Tibial artery (tissue), 4 donors: ENCODE results near the gene CCL20.
"Not testable (repeated sequence)": the region's sequence is repeated elsewhere in the genome, so short reads cannot be mapped to it uniquely, and the experiment has no call there.

ENCODE experiments used
- DNase-seq, 2 donors: peaks; one replicate each; pipeline ENCODE4 v3.0.0-alpha.2; 2019
- H3K27ac ChIP-seq, 2 donors: fragments of 200-600 bp; sonication (generic) in 1 of 2; 1 replicate in 1 of 2; 2 replicates in 1 of 2; pipeline ENCODE4 v1.5.1; 2018 to 2019; ENCODE audit warnings: mild to moderate bottlenecking in 1 of 2
- H3K27me3 ChIP-seq, 2 donors: fragments of 200-600 bp; sonication (generic) in 1 of 2; one replicate each; pipeline versions ENCODE4 v1.5.1 to v1.6.0; 2016 to 2019
- H3K36me3 ChIP-seq, 3 donors: fragments of 200-600 bp; sonication (generic) in 2 of 3; one replicate each; pipeline ENCODE4 v1.5.1; 2016 to 2019; ENCODE audit warnings: mild to moderate bottlenecking in 2 of 3
- H3K4me1 ChIP-seq, 4 donors: fragments of 200-600 bp; sonication (generic) in 2 of 4; 1 replicate in 3 of 4; 2 replicates in 1 of 4; pipeline ENCODE4 v1.5.1; 2016 to 2019
- H3K4me3 ChIP-seq, 2 donors: fragments of 200-600 bp; sonication (generic) in 1 of 2; 1 replicate in 1 of 2; 2 replicates in 1 of 2; pipeline ENCODE4 v1.5.1; 2018 to 2019; ENCODE audit warnings: mild to moderate bottlenecking in 2 of 2
- H3K9me3 ChIP-seq, 3 donors: fragments of 200-600 bp; sonication (generic) in 1 of 3; one replicate each; pipeline ENCODE4 v1.5.1; 2016 to 2019
- intact Hi-C: fragments of 100-400 bp; cut with DNase I; formaldehyde crosslinking; loops from one replicate; pipeline ENCODE4 v1.15.0; 2023; ENCODE audit warnings: low total_unique reads
- TF ChIP-seq, protein P1 (sequence below), 2 experiments: fragments of 200-600 bp in 1 of 2; fragments of 450-650 bp in 1 of 2; IDR thresholded peaks; one replicate each; pipeline ENCODE4 v1.5.1; 2017 to 2019; ENCODE audit warnings: antibody characterized with exemption in 2 of 2, mild to moderate bottlenecking in 1 of 2, moderate library complexity in 1 of 2

CCL20 gene

DNA sequence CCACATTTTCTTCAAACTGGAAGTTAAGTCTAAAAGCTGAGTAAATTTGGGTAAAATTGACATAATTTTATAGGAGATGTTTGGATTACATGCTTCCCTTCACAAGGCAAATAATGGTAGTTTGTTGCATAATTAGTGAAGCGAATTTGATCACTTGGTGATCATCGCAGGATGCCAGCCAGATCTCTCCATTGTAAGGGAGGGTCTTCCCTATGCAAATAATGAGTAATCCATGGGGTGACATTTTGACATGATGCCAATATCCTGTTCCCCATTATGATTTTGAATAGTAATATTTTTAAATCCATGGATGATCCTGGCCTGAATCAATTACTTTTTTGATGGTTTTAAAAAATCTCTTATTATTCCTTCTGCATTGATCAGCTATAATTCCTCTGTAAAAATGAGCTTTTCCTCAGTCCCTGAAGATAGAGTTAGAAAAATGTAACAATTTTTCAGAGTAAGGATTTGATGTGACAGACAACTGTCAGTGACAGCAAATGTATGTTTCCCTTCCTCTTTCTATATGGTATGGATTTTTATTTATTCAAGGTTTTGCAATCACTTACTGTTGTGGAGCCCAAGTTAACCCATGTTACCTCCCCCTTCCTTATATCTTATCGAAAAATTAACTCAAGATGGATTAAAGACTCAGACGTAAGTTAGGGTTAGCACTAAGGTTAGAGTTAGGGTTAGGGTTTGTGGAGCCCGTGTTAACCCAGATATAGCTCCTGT lies 21.4 kb downstream of the CCL20 start:
- H3K27me3 ChIP-seq, result no peaks in the 10 kb centered on the region
- TF ChIP-seq, protein P1, sequence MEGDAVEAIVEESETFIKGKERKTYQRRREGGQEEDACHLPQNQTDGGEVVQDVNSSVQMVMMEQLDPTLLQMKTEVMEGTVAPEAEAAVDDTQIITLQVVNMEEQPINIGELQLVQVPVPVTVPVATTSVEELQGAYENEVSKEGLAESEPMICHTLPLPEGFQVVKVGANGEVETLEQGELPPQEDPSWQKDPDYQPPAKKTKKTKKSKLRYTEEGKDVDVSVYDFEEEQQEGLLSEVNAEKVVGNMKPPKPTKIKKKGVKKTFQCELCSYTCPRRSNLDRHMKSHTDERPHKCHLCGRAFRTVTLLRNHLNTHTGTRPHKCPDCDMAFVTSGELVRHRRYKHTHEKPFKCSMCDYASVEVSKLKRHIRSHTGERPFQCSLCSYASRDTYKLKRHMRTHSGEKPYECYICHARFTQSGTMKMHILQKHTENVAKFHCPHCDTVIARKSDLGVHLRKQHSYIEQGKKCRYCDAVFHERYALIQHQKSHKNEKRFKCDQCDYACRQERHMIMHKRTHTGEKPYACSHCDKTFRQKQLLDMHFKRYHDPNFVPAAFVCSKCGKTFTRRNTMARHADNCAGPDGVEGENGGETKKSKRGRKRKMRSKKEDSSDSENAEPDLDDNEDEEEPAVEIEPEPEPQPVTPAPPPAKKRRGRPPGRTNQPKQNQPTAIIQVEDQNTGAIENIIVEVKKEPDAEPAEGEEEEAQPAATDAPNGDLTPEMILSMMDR (IDR thresholded peaks at IDR 0.05), result no peak
- no peak overlapping the region for H3K4me3 ChIP-seq
- DNase-seq, result no peak
- no peaks in the 10 kb centered on the region for H3K9me3 ChIP-seq
- intact Hi-C loops, result no loop called here
- no peaks in the 10 kb centered on the region for H3K4me1 ChIP-seq
- H3K27ac ChIP-seq, result no peak overlapping the region
- no peaks in the 10 kb centered on the region for H3K36me3 ChIP-seq

GRCh38 chr2:227839339-227840129 lies 25.9 kb downstream of the CCL20 start:
- H3K27me3 ChIP-seq, H3K4me3 ChIP-seq, H3K9me3 ChIP-seq, H3K4me1 ChIP-seq, H3K36me3 ChIP-seq, intact Hi-C loops, H3K27ac ChIP-seq, DNase-seq: not testable (repeated sequence)

DNA sequence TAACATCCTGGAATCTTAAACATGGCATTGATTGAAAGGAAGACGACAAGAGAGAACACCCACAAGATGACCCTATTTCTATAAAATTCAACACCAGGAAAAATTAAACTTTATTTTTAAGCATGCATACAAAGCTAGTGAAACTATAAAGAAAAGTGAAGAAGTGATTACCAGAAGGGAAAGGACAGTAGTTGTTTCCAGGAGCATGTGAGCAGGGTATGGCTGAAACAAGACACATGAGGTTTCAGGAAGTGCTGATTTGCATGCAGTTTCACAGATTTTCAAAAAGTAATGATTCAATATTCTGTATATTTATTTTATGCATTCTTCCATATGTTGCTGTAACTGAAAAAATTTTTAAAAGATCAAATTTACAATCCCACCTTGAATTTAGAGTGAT lies 33.2 kb downstream of the CCL20 start:
- Histone ChIP-seq H3K9me3 (no peaks in the 10 kb centered on the region), H3K36me3 (no peaks in the 10 kb centered on the region), H3K27me3 (no peaks in the 10 kb centered on the region), H3K4me1 (peaks cover 0 to 4% (median 0%) of the 10 kb centered on the region in 4 donors), H3K4me3 (no peak overlapping the region), H3K27ac (no peak overlapping the region)
- no peak for DNase-seq
- intact Hi-C loops, result no loop called here
- TF ChIP-seq, protein P1 (IDR thresholded peaks at IDR 0.05), result no peak

- H3K27ac ChIP-seq, result no peak overlapping the region
Measured at GRCh38 chr2:227848146-227848545, 34.5 kb downstream of the CCL20 start.

GRCh38 chr2:227848586-227848985 lies 34.9 kb downstream of the CCL20 start:
- no peak for DNase-seq
- Histone ChIP-seq H3K36me3 (no peaks in the 10 kb centered on the region), H3K9me3 (no peaks in the 10 kb centered on the region), H3K27ac (no peak overlapping the region), H3K4me3 (no peak overlapping the region), H3K4me1 (peaks cover 0 to 12% (median 0%) of the 10 kb centered on the region in 4 donors), H3K27me3 (no peaks in the 10 kb centered on the region)
- intact Hi-C loops, result no loop called here
- TF ChIP-seq, protein P1 (IDR thresholded peaks at IDR 0.05), result no peak

More at GRCh38 chr2:227848146-227848545, 34.5 kb downstream of the CCL20 start:
- DNase-seq, result no peak
- Histone ChIP-seq H3K9me3 (no peaks in the 10 kb centered on the region), H3K4me3 (no peak overlapping the region), H3K27me3 (no peaks in the 10 kb centered on the region), H3K36me3 (no peaks in the 10 kb centered on the region), H3K4me1 (peaks cover 0 to 7% (median 0%) of the 10 kb centered on the region in 4 donors)
- intact Hi-C loops, result no loop called here
- TF ChIP-seq, protein P1 (IDR thresholded peaks at IDR 0.05), result no peak

DNA sequence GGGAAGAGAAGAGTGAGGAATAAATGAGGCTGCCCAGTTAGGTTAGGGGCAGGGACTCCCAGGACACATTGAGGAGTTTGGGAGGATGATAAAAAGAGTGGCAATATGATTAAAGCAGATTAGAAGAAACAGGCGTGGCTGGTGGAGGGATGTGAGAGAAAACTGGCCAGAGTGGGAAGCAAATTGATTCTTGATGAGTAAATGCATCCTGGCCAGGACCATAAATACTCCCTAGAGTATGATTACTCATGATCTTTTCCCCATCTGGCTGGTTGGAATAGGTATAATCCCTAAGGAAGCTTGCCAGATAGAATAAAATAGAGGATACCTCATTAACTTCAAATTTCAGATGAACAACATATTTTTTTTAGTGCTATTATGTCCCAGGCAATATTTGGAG lies 36.3 kb downstream of the CCL20 start:
- H3K4me1 ChIP-seq, result peaks cover 0 to 14% (median 0%) of the 10 kb centered on the region in 4 donors
- intact Hi-C loops, result no loop called here
- H3K27ac ChIP-seq, result no peak overlapping the region
- no peak for DNase-seq
- TF ChIP-seq, protein P1 (IDR thresholded peaks at IDR 0.05), result no peak
- H3K27me3 ChIP-seq, result no peaks in the 10 kb centered on the region
- H3K4me3 ChIP-seq, result no peak overlapping the region
- H3K9me3 ChIP-seq, result no peaks in the 10 kb centered on the region
- no peaks in the 10 kb centered on the region for H3K36me3 ChIP-seq
